Measurements from ENCODE around the gene CELSR1.

The CELSR1 gene

GRCh38 chr22:46350646-46351045, 186.8 kb downstream of the CELSR1 start:
- Mint-ChIP-seq H3K27me3 (ENCODE audit: low read depth, poor library complexity) (no peaks in the 10 kb centered on the region), H3K4me3 (no peak overlapping the region), H3K27ac (no peak overlapping the region), H3K4me1 (peaks cover 4% of the 10 kb centered on the region), H3K9me3 (no peaks in the 10 kb centered on the region), H3K36me3 (ENCODE audit: low read depth) (peaks cover 49% of the 10 kb centered on the region)
- no peak for TF ChIP-seq CTCF (IDR thresholded peaks at IDR 0.05)
- no peak for DNase-seq

GRCh38 chr22:46350121-46350520, 187.3 kb downstream of the CELSR1 start:
- Mint-ChIP-seq H3K36me3 (ENCODE audit: low read depth) (peaks cover 48% of the 10 kb centered on the region), H3K4me1 (no peaks in the 10 kb centered on the region), H3K27ac (no peak overlapping the region)

GRCh38 chr22:46349681-46350080, 187.7 kb downstream of the CELSR1 start:
- DNase-seq: no peak
- Mint-ChIP-seq H3K27ac (no peak overlapping the region), H3K4me3 (no peak overlapping the region), H3K36me3 (ENCODE audit: low read depth) (peaks cover 50% of the 10 kb centered on the region), H3K27me3 (ENCODE audit: low read depth, poor library complexity) (no peaks in the 10 kb centered on the region), H3K9me3 (no peaks in the 10 kb centered on the region), H3K4me1 (no peaks in the 10 kb centered on the region)
- TF ChIP-seq CTCF (IDR thresholded peaks at IDR 0.05): no peak

More at GRCh38 chr22:46350121-46350520, 187.3 kb downstream of the CELSR1 start:
- H3K9me3 Mint-ChIP-seq: no peaks in the 10 kb centered on the region
- no peaks in the 10 kb centered on the region for H3K27me3 Mint-ChIP-seq (ENCODE audit: low read depth, poor library complexity)
- DNase-seq: no peak
- no peak overlapping the region for H3K4me3 Mint-ChIP-seq
- TF ChIP-seq CTCF (IDR thresholded peaks at IDR 0.05): no peak

GRCh38 chr22:46349238-46349637, 188.2 kb downstream of the CELSR1 start:
- H3K27me3 Mint-ChIP-seq (ENCODE audit: low read depth, poor library complexity): no peaks in the 10 kb centered on the region
- H3K27ac Mint-ChIP-seq: no peak overlapping the region
- no peak for DNase-seq
- no peak overlapping the region for H3K4me3 Mint-ChIP-seq
- no peaks in the 10 kb centered on the region for H3K4me1 Mint-ChIP-seq
- H3K36me3 Mint-ChIP-seq (ENCODE audit: low read depth): peaks cover 54% of the 10 kb centered on the region
- no peak for TF ChIP-seq CTCF (IDR thresholded peaks at IDR 0.05)
- no peaks in the 10 kb centered on the region for H3K9me3 Mint-ChIP-seq

GRCh38 chr22:46348099-46348695, 189.2 kb downstream of the CELSR1 start:
- no peak for DNase-seq
- Mint-ChIP-seq H3K9me3 (no peaks in the 10 kb centered on the region), H3K36me3 (ENCODE audit: low read depth) (peaks cover 63% of the 10 kb centered on the region), H3K27ac (no peak overlapping the region), H3K4me3 (no peak overlapping the region), H3K27me3 (ENCODE audit: low read depth, poor library complexity) (no peaks in the 10 kb centered on the region), H3K4me1 (no peaks in the 10 kb centered on the region)
- no peak for TF ChIP-seq CTCF (IDR thresholded peaks at IDR 0.05)

GRCh38 chr22:46347646-46348045, 189.8 kb downstream of the CELSR1 start:
- Mint-ChIP-seq H3K36me3 (ENCODE audit: low read depth) (peaks cover 61% of the 10 kb centered on the region), H3K4me1 (no peaks in the 10 kb centered on the region)
- no peak for TF ChIP-seq CTCF (IDR thresholded peaks at IDR 0.05)

More at GRCh38 chr22:46347646-46348045, 189.8 kb downstream of the CELSR1 start:
- no peak for DNase-seq
- H3K27me3 Mint-ChIP-seq (ENCODE audit: low read depth, poor library complexity): no peaks in the 10 kb centered on the region
- no peaks in the 10 kb centered on the region for H3K9me3 Mint-ChIP-seq
- H3K4me3 Mint-ChIP-seq: no peak overlapping the region
- no peak overlapping the region for H3K27ac Mint-ChIP-seq
